K562 (cell line): Measurements from ENCODE around the gene SLCO2B1. TPM values are rescaled to one million over a fixed set of nuclear protein-coding genes. Genes with fewer than 3 reads are reported as not detected.

ENCODE experiments used
- ATF1 ChIP-seq, 2 experiments: fragments of 450-650 bp in 1 of 2; IDR thresholded peaks; 2 replicates each; pipeline ENCODE4 v1.6.1; 2016; ENCODE audit warnings: missing compliant biosample characterization in 1 of 2, missing genetic modification characterization in 1 of 2
- CBX1 ChIP-seq: sonication (generic); IDR thresholded peaks from 2 replicates; pipeline ENCODE4 v1.6.1; 2016; ENCODE audit warnings: antibody characterized with exemption, low read depth, mild to moderate bottlenecking
- CBX3 ChIP-seq, 2 experiments: IDR thresholded peaks; 1 replicate in 1 of 2; 2 replicates in 1 of 2; pipeline ENCODE4 v1.6.1; 2012; ENCODE audit warnings: inconsistent platforms in 2 of 2, low read length in 2 of 2, borderline replicate concordance in 1 of 2, control low read depth in 1 of 2
- COPS2 ChIP-seq: fragments of 450-650 bp; conservative IDR thresholded peaks from 2 replicates; pipeline ENCODE4 v1.6.1; 2016; ENCODE audit warnings: mild to moderate bottlenecking, moderate library complexity
- ETV5 ChIP-seq: sonication (generic); formaldehyde crosslinking; IDR thresholded peaks from 2 replicates; pipeline ENCODE4 v1.4.0; 2020; ENCODE audit warnings: low read depth, mild to moderate bottlenecking, missing genetic modification reagents
- FOXA1 ChIP-seq: fragments of 450-650 bp; IDR thresholded peaks from 2 replicates; pipeline ENCODE4 v1.6.1; 2016; ENCODE audit warnings: mild to moderate bottlenecking, borderline replicate concordance
- HOXB6 ChIP-seq: fragments of 250-450 bp; sonication (Bioruptor Pico); IDR thresholded peaks from 2 replicates; pipeline ENCODE4 v1.5.1; 2022; ENCODE audit warnings: mild to moderate bottlenecking, borderline replicate concordance
- KHSRP ChIP-seq: fragments of 450-650 bp; IDR thresholded peaks from 2 replicates; pipeline ENCODE4 v1.6.1; 2017
- NEUROD1 ChIP-seq: fragments of 150-350 bp; IDR thresholded peaks from 2 replicates; pipeline ENCODE4 v1.6.1; 2014; ENCODE audit warnings: borderline replicate concordance, low read length, low read depth; ENCODE audit not compliant: partially characterized antibody
- NR1H2 ChIP-seq: sonication (generic); formaldehyde crosslinking; IDR thresholded peaks from 2 replicates; pipeline ENCODE4 v1.4.0; 2020; ENCODE audit warnings: mild to moderate bottlenecking, missing genetic modification reagents
- NR2C2 ChIP-seq, 2 experiments: fragments of 200-800 bp in 1 of 2; sonication (Bioruptor generic) in 1 of 2; sonication (generic) in 1 of 2; formaldehyde crosslinking in 1 of 2; IDR thresholded peaks; 2 replicates each; pipeline versions ENCODE4 v1.6.1 to v1.8.0; 2016 to 2022; ENCODE audit warnings: mild to moderate bottlenecking in 1 of 2, missing compliant biosample characterization in 1 of 2, missing genetic modification characterization in 1 of 2, missing genetic modification reagents in 1 of 2
- RBM15 ChIP-seq: fragments of 200-400 bp; formaldehyde crosslinking; IDR thresholded peaks from 2 replicates; pipeline ENCODE4 v1.6.1; 2018; ENCODE audit warnings: mild to moderate bottlenecking, low read length, moderate library complexity; ENCODE audit not compliant: insufficient read depth
- SIN3B ChIP-seq: fragments of 450-650 bp; IDR thresholded peaks from 2 replicates; pipeline ENCODE4 v1.6.1; 2017; ENCODE audit warnings: low read depth, mild to moderate bottlenecking, moderate library complexity
- SREBF1 ChIP-seq: fragments of 150-350 bp; IDR thresholded peaks from 2 replicates; pipeline ENCODE4 v1.6.1; 2014; ENCODE audit warnings: antibody characterized with exemption, low read depth, low read length, borderline replicate concordance
- SRSF1 ChIP-seq: fragments of 200-400 bp; formaldehyde crosslinking; IDR thresholded peaks from 2 replicates; pipeline ENCODE4 v1.6.1; 2017; ENCODE audit warnings: mild to moderate bottlenecking, low read depth, low read length, moderate library complexity
- TAF7 ChIP-seq: fragments of 450-650 bp; IDR thresholded peaks from 2 replicates; pipeline ENCODE4 v1.6.1; 2016; ENCODE audit warnings: missing genetic modification characterization, missing compliant biosample characterization
- ZNF121 ChIP-seq: sonication (generic); formaldehyde crosslinking; conservative IDR thresholded peaks from 2 replicates; pipeline ENCODE4 v1.8.0; 2022; ENCODE audit warnings: missing genetic modification reagents
- ZNF165 ChIP-seq: fragments of 250-450 bp; sonication (Bioruptor Pico); IDR thresholded peaks from 2 replicates; pipeline ENCODE4 v1.4.0; 2020; ENCODE audit warnings: borderline replicate concordance
- ZNF184 ChIP-seq: sonication (generic); formaldehyde crosslinking; IDR thresholded peaks from 2 replicates; pipeline ENCODE4 v1.5.0; 2020; ENCODE audit warnings: missing genetic modification reagents
- ZNF57 ChIP-seq: fragments of 450-650 bp; formaldehyde crosslinking; IDR thresholded peaks from 2 replicates; pipeline ENCODE4 v1.4.0; 2020; ENCODE audit warnings: mild to moderate bottlenecking, moderate library complexity
- polyA plus RNA-seq, 8 experiments: library from polyadenylated mRNA; depleted of rRNA in 4 of 8; stranded (reverse) in 5 of 8; unstranded in 3 of 8; fragments of >200 nt; fragmentation: Nextera tagmentation in 2 of 8; fragmentation: Illumina TruSeq in 1 of 8; extraction: Ambion mirVana in 2 of 8; extraction: Trizol in 1 of 8; gene quantifications; 2 replicates each; pipeline versions ENCODE4 v1.2.1 to v1.2.3, GENCODE V29; 2011 to 2014; ENCODE audit warnings: inconsistent platforms in 1 of 8, missing spikeins in 1 of 8
- total RNA-seq, 7 experiments: library from RNA; depleted of rRNA in 6 of 7; stranded (reverse); fragments of >200 nt in 6 of 7; fragmentation: Illumina TruSeq in 2 of 7; extraction: Trizol in 2 of 7; gene quantifications; 2 replicates each; pipeline versions ENCODE4 v1.2.1 to v1.2.3, GENCODE V29; 2011 to 2021; ENCODE audit warnings: low replicate concordance in 1 of 7
- TF ChIP-seq, protein P1 (sequence below): sonication (generic); formaldehyde crosslinking; IDR thresholded peaks from 2 replicates; pipeline ENCODE4 v1.8.0; 2023; ENCODE audit warnings: mild to moderate bottlenecking, missing genetic modification reagents
- TF ChIP-seq, protein P2 (sequence below): sonication (generic); formaldehyde crosslinking; IDR thresholded peaks from 2 replicates; pipeline ENCODE4 v1.8.0; 2022; ENCODE audit warnings: mild to moderate bottlenecking, missing genetic modification reagents
- TF ChIP-seq, protein P3 (sequence below): IDR thresholded peaks from 2 replicates; pipeline ENCODE4 v1.6.1; 2016; ENCODE audit warnings: missing genetic modification characterization, missing compliant biosample characterization

SLCO2B1 gene
- total and polyA plus RNA-seq, 9 of the 15 experiments (the other 6 are each of a cell fraction or from before 2014, with no cell fraction given) = 0.70 to 14.7 (median 7.6) TPM

DNA sequence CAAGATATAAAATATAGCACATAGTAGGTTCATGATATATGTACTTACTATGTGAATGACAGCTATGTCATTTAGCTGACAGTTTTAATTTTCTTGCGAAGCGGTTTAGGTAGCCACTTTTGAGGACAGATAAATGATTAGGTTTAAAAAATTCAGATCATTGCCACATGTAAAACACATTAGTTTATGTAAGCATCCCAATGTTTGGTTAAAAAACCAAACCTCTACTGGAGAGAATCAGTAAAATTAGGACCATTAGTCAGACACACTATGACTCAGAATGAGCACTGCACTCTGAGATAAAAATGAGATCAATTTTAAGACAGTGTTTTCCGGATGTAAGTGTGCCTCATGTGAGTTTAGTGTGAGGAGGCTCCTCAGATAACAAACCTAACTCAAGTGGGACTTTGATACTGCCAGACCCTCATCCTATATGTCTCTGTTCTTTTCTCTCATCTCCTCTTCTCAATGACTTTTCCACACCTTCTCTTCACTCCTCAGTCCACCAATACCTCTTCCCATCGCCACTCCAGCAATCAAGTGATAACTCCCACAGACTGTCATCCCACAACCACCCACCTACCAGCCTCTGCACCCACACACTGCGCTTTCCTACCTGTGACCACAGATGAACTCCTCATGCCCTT, 47.4 kb upstream of the SLCO2B1 start (continued):
- no peak for TF ChIP-seq SRSF1
- TF ChIP-seq NR2C2 (CRISPR knock-in tag; IDR thresholded peaks at IDR 0.05) = no peak
- TF ChIP-seq NR2C2 (tag; IDR thresholded peaks at IDR 0.05) = peak; percentile 9; the same call in 1 of the 2 replicates
- no peak for TF ChIP-seq ATF1 (CRISPR knock-in tag; IDR thresholded peaks at IDR 0.05)
- TF ChIP-seq ATF1 (tag; IDR thresholded peaks at IDR 0.05) = peak; percentile 38; the same call in 1 of the 2 replicates
- TF ChIP-seq, protein P1, sequence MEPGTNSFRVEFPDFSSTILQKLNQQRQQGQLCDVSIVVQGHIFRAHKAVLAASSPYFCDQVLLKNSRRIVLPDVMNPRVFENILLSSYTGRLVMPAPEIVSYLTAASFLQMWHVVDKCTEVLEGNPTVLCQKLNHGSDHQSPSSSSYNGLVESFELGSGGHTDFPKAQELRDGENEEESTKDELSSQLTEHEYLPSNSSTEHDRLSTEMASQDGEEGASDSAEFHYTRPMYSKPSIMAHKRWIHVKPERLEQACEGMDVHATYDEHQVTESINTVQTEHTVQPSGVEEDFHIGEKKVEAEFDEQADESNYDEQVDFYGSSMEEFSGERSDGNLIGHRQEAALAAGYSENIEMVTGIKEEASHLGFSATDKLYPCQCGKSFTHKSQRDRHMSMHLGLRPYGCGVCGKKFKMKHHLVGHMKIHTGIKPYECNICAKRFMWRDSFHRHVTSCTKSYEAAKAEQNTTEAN (CRISPR knock-in tag) = no peak
- TF ChIP-seq NR1H2 (CRISPR knock-in tag) = no peak
- no peak for TF ChIP-seq COPS2
- TF ChIP-seq SREBF1 = no peak
- no peak for TF ChIP-seq ZNF165 (CRISPR knock-in tag)
- no peak for TF ChIP-seq RBM15
- TF ChIP-seq ZNF57 (CRISPR knock-in tag) = no peak
- TF ChIP-seq TAF7 (tag) = no peak
- peak in 1 of 2 experiments; percentile 57; a peak in 1 of 3 replicates for TF ChIP-seq CBX3 (IDR thresholded peaks at IDR 0.05; ENCODE audit: borderline replicate concordance in 1 of 2, low read length in 2 of 2)
- TF ChIP-seq CBX1 = no peak
- TF ChIP-seq FOXA1 = no peak
- peak; percentile 82 for TF ChIP-seq ETV5 (CRISPR knock-in tag)
- TF ChIP-seq ZNF184 (CRISPR knock-in tag) = no peak
- peak; percentile 57 for TF ChIP-seq NEUROD1
- no peak for TF ChIP-seq KHSRP
- TF ChIP-seq, protein P2, sequence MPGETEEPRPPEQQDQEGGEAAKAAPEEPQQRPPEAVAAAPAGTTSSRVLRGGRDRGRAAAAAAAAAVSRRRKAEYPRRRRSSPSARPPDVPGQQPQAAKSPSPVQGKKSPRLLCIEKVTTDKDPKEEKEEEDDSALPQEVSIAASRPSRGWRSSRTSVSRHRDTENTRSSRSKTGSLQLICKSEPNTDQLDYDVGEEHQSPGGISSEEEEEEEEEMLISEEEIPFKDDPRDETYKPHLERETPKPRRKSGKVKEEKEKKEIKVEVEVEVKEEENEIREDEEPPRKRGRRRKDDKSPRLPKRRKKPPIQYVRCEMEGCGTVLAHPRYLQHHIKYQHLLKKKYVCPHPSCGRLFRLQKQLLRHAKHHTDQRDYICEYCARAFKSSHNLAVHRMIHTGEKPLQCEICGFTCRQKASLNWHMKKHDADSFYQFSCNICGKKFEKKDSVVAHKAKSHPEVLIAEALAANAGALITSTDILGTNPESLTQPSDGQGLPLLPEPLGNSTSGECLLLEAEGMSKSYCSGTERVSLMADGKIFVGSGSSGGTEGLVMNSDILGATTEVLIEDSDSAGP (CRISPR knock-in tag) = no peak
- TF ChIP-seq, protein P3, sequence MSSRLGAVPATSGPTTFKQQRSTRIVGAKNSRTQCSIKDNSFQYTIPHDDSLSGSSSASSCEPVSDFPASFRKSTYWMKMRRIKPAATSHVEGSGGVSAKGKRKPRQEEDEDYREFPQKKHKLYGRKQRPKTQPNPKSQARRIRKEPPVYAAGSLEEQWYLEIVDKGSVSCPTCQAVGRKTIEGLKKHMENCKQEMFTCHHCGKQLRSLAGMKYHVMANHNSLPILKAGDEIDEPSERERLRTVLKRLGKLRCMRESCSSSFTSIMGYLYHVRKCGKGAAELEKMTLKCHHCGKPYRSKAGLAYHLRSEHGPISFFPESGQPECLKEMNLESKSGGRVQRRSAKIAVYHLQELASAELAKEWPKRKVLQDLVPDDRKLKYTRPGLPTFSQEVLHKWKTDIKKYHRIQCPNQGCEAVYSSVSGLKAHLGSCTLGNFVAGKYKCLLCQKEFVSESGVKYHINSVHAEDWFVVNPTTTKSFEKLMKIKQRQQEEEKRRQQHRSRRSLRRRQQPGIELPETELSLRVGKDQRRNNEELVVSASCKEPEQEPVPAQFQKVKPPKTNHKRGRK = no peak
- no peak for TF ChIP-seq SIN3B
- TF ChIP-seq ZNF121 (CRISPR knock-in tag) = peak; percentile 82
- TF ChIP-seq HOXB6 (CRISPR knock-in tag) = no peak
